CD4-positive, alpha-beta T cell (primary cell): ENCODE results near the gene EP400. TPM values are rescaled to one million over a fixed set of nuclear protein-coding genes. Genes with fewer than 3 reads are reported as not detected.
"Not testable (repeated sequence)": the region's sequence is repeated elsewhere in the genome, so short reads cannot be mapped to it uniquely, and the experiment has no call there.

Source experiments
- ATAC-seq: fragments of 200-7000 bp; cut with Tn5 transposase; one replicate; pipeline ENCODE4 v1.10.0; 2022; ENCODE audit warnings: mild to moderate bottlenecking; ENCODE audit not compliant: poor library complexity
- CTCF ChIA-PET: fragments of 350-600 bp; sonication (Branson Sonifier 250); formaldehyde crosslinking; loops from one replicate; lab custom pipeline; 2021; ENCODE audit warnings: antibody characterized with exemption, inconsistent platforms; lab: Charles Lee
- POLR2A ChIA-PET: fragments of 350-600 bp; sonication (Branson Sonifier 250); formaldehyde crosslinking; loops from one replicate; lab custom pipeline; 2021; ENCODE audit warnings: antibody characterized with exemption, inconsistent platforms; lab: Charles Lee
- DNase-seq, 14 experiments: peaks; one replicate each; pipeline ENCODE4 v3.0.0-alpha.2; 2013 to 2020; ENCODE audit warnings: mixed read lengths in 2 of 14
- H3K27ac ChIP-seq, 2 donors: one replicate each; pipeline versions ENCODE4 v1.5.1 to v1.7.0; 2013; ENCODE audit warnings: low read length in 2 of 2, low read depth in 1 of 2, mild to moderate bottlenecking in 1 of 2
- H3K27me3 ChIP-seq, 2 experiments: 1 replicate in 1 of 2; 2 replicates in 1 of 2; pipeline versions ENCODE4 v1.6.1 to v1.7.0; 2013; ENCODE audit warnings: low read length in 2 of 2, control low read depth in 1 of 2, mild to moderate bottlenecking in 1 of 2, moderate library complexity in 1 of 2; ENCODE audit not compliant: insufficient read depth in 2 of 2, control insufficient read depth in 1 of 2
- H3K36me3 ChIP-seq: one replicate; pipeline ENCODE4 v1.6.1; 2013; ENCODE audit warnings: low read length, control low read depth; ENCODE audit not compliant: insufficient read depth
- H3K4me1 ChIP-seq: one replicate; pipeline ENCODE4 v1.6.1; 2013; ENCODE audit warnings: low read length, control low read depth; ENCODE audit not compliant: insufficient read depth
- H3K4me3 ChIP-seq: one replicate; pipeline ENCODE4 v1.5.1; 2013; ENCODE audit warnings: mild to moderate bottlenecking, low read length, moderate library complexity
- H3K9me3 ChIP-seq, 2 experiments: 1 replicate in 1 of 2; 2 replicates in 1 of 2; pipeline versions ENCODE4 v1.6.1 to v1.7.0; 2013; ENCODE audit warnings: low read length in 2 of 2, mild to moderate bottlenecking in 2 of 2, control low read depth in 1 of 2, moderate library complexity in 1 of 2; ENCODE audit not compliant: control insufficient read depth in 1 of 2, insufficient read depth in 1 of 2
- H3K27ac Mint-ChIP-seq: one replicate; pipeline ENCODE4 v1.8.0; 2020; ENCODE audit warnings: mixed read lengths
- H3K27me3 Mint-ChIP-seq: one replicate; pipeline ENCODE4 v1.8.0; 2021; ENCODE audit warnings: mixed read lengths
- H3K36me3 Mint-ChIP-seq: one replicate; pipeline ENCODE4 v1.8.0; 2021; ENCODE audit warnings: low read depth, mixed read lengths
- H3K4me1 Mint-ChIP-seq: one replicate; pipeline ENCODE4 v1.8.0; 2021; ENCODE audit warnings: low read depth, mixed read lengths
- H3K4me3 Mint-ChIP-seq: one replicate; pipeline ENCODE4 v1.8.0; 2020; ENCODE audit warnings: mild to moderate bottlenecking, mixed read lengths
- H3K9me3 Mint-ChIP-seq: one replicate; pipeline ENCODE4 v1.8.0; 2020; ENCODE audit warnings: mixed read lengths
- CTCF ChIP-seq: fragments of 200-600 bp; IDR thresholded peaks from one replicate; pipeline ENCODE4 v1.8.0; 2022; ENCODE audit warnings: antibody characterized with exemption, mild to moderate bottlenecking
- intact Hi-C, 2 experiments: fragments of 100-400 bp; cut with DNase I in 1 of 2; cut with micrococcal nuclease in 1 of 2; formaldehyde crosslinking; loops; one replicate each; pipeline versions ENCODE4 v1.15.1 to v1.9.0; 2023 to 2025; cut with DNase I, micrococcal nuclease
- total RNA-seq, 174 experiments: library from RNA in 2 of 174; stranded (reverse) in 2 of 174; gene quantifications; one replicate each; pipeline ENCODE4 v1.2.3 and lab custom pipeline; 2021 to 2026

EP400 gene
- total RNA-seq, 2 experiments from 2014 or later: 56.4 to 56.5 TPM

GRCh38 chr12:132078190-132078589 lies 128.4 kb downstream of the EP400 start:
- H3K4me3 ChIP-seq: no peak overlapping the region
- peaks cover under 1% of the 10 kb centered on the region for H3K4me1 ChIP-seq
- H3K9me3 ChIP-seq: no peaks in the 10 kb centered on the region
- H3K27ac Mint-ChIP-seq: no peak overlapping the region
- ATAC-seq (no peak), DNase-seq (no peak)
- peaks cover 47% of the 10 kb centered on the region for H3K36me3 ChIP-seq
- no peaks in the 10 kb centered on the region for H3K27me3 ChIP-seq
- ChIA-PET CTCF (no interaction called here), POLR2A (no interaction called here)
- H3K9me3 Mint-ChIP-seq: no peaks in the 10 kb centered on the region
- intact Hi-C loops: no loop called here
- no peak overlapping the region for H3K27ac ChIP-seq
- no peak for TF ChIP-seq CTCF
- no peaks in the 10 kb centered on the region for H3K27me3 Mint-ChIP-seq
- no peak overlapping the region for H3K4me3 Mint-ChIP-seq
- no peaks in the 10 kb centered on the region for H3K4me1 Mint-ChIP-seq
- peaks cover 52% of the 10 kb centered on the region for H3K36me3 Mint-ChIP-seq

GRCh38 chr12:132079200-132079599 lies 129.5 kb downstream of the EP400 start:
- Mint-ChIP-seq H3K4me1 (peaks cover 7% of the 10 kb centered on the region), H3K9me3 (no peaks in the 10 kb centered on the region), H3K36me3 (peaks cover 50% of the 10 kb centered on the region), H3K4me3 (no peak overlapping the region), H3K27me3 (no peaks in the 10 kb centered on the region), H3K27ac (no peak overlapping the region)
- no peak overlapping the region for H3K27ac ChIP-seq
- H3K4me1 ChIP-seq: peaks cover 8% of the 10 kb centered on the region
- intact Hi-C loops: no loop called here
- H3K27me3 ChIP-seq: no peaks in the 10 kb centered on the region
- no peak for TF ChIP-seq CTCF
- ChIA-PET CTCF (no interaction called here), POLR2A (no interaction called here)
- H3K36me3 ChIP-seq: peaks cover 45% of the 10 kb centered on the region
- no peak for DNase-seq
- no peaks in the 10 kb centered on the region for H3K9me3 ChIP-seq
- ATAC-seq: no peak
- H3K4me3 ChIP-seq: no peak overlapping the region

GRCh38 chr12:132079695-132080094 lies 130.0 kb downstream of the EP400 start:
- Mint-ChIP-seq H3K4me3 (no peak overlapping the region), H3K36me3 (peaks cover 45% of the 10 kb centered on the region), H3K27me3 (no peaks in the 10 kb centered on the region), H3K4me1 (peaks cover 7% of the 10 kb centered on the region), H3K9me3 (no peaks in the 10 kb centered on the region), H3K27ac (no peak overlapping the region)
- CTCF ChIA-PET: no interaction called here
- ATAC-seq: no peak
- intact Hi-C loops: loop anchor here in 1 of 2 experiments (5.0 kb wide), 3 partner anchors 63 to 187 kb away; partner anchors contain the start of genes DDX51, NOC4L and ULK1
- peaks cover 40% of the 10 kb centered on the region for H3K36me3 ChIP-seq
- no peaks in the 10 kb centered on the region for H3K9me3 ChIP-seq
- no peak overlapping the region for H3K4me3 ChIP-seq
- no peak for DNase-seq
- H3K27ac ChIP-seq: no peak overlapping the region
- no peaks in the 10 kb centered on the region for H3K27me3 ChIP-seq
- H3K4me1 ChIP-seq: peaks cover 8% of the 10 kb centered on the region
- POLR2A ChIA-PET: no interaction called here
- TF ChIP-seq CTCF: no peak

- ATAC-seq, DNase-seq, H3K9me3 ChIP-seq, H3K4me3 Mint-ChIP-seq, H3K27ac Mint-ChIP-seq, H3K27me3 ChIP-seq, H3K27me3 Mint-ChIP-seq, H3K4me3 ChIP-seq, H3K9me3 Mint-ChIP-seq, POLR2A ChIA-PET, CTCF ChIA-PET, H3K27ac ChIP-seq: not testable (repeated sequence)
- Histone ChIP-seq H3K4me1 (peaks cover 16% of the 10 kb centered on the region), H3K36me3 (peaks cover 32% of the 10 kb centered on the region)
- intact Hi-C loops: loop anchor here in 1 of 2 experiments (5.0 kb wide), 3 partner anchors 62 to 188 kb away; partner anchors contain the start of genes DDX51, NOC4L and ULK1
- Mint-ChIP-seq H3K36me3 (peaks cover 40% of the 10 kb centered on the region), H3K4me1 (peaks cover 14% of the 10 kb centered on the region)
Measured at GRCh38 chr12:132080515-132080914, 130.8 kb downstream of the EP400 start.
